Neural progenitor cell (in vitro differentiated cells): Measurements from ENCODE around the gene SLC6A15.

Experiments
- CTCF ChIP-seq: fragments of 200-600 bp; sonication (generic); IDR thresholded peaks from 2 replicates; pipeline ENCODE4 v1.5.1; 2017; ENCODE audit warnings: antibody characterized with exemption, mild to moderate bottlenecking
- EZH2phosphoT487 ChIP-seq: fragments of 200-600 bp; sonication (generic); IDR thresholded peaks from 2 replicates; pipeline ENCODE4 v1.6.1; 2017; ENCODE audit warnings: antibody characterized with exemption

GRCh38 chr12:84842406-84843013, 70.1 kb downstream of the SLC6A15 start:
- TF ChIP-seq CTCF: peak; percentile 91
- TF ChIP-seq EZH2phosphoT487: no peak
